ENCODE measurements around the gene THEMIS.
"Not testable (repeated sequence)": the region's sequence is repeated elsewhere in the genome, so short reads cannot be mapped to it uniquely, and the experiment has no call there.

THEMIS gene

DNA sequence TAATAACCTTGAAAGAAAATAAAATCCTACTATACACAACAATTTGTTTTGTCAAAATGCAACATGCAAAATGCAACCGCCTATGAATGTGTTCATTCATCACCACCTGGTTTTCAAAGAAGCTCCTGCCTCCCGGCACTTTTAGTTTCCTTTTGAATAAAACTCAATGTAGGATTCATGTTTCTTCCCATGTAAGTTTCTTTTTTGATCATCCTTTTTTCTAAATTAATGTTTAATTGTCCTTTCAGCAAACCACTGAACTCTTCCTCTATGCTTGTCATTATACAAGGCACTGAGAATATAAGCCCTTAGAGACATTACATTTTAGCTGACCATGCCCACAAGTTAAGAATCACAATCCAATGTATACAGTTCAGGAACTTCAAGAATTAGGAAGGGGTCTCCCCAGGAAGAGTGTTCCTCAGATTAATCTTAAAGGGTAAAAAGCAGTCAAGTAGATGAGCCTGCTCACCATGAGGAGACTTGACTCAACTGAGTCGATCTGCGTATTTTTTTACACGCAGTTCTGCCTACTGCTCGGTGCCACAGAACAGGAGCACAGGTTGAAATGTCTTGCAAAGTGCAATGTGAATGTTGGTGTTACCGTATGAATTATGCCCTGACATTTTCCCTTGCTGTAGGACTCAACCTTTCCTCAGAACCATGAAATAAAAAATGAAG is 7.2 kb upstream of the THEMIS start:
- DNase-seq, result no peak

GRCh38 chr6:127904160-127904559 is 3.3 kb upstream of the THEMIS start:
- DNase-seq, result no peak

GRCh38 chr6:127902933-127903332 is 2.1 kb upstream of the THEMIS start:
- DNase-seq, result no peak

DNA sequence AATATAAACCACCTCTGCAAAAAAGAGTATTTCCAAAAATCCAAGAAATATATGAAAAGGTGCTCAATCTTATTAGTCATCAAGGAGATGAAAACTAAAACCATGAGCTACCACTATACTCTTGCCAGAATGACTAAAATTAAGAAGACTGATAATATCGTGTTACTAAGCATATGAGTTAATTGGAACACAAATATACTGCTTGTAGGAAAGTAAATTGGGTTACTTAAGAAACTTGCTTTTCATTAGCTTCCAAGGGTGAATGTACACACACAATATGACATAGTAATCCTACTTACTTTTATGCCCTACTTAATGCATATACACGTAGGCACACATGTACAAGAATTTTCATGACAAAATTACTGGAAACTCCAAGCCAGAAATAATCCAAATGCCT is 3.4 kb downstream of the THEMIS start:
- DNase-seq, result no peak

DNA sequence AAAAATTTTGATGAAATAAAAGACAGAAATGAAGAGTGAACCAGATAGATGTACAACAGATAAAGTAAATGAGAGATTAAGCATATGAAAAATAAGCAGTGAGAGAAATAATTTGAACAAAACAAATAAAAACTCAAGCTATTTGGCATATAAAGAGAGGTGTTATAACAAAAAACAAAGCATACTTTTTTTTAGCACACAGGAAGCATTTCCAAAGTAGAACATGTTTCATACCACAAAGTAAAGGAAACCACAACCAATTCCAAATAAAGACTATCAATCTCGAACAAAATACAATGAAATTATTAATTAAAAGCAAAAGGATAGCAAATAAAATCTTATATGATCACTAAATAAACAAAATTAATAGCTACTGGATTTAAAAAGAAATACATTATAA is 6.8 kb downstream of the THEMIS start:
- DNase-seq, result no peak

DNA sequence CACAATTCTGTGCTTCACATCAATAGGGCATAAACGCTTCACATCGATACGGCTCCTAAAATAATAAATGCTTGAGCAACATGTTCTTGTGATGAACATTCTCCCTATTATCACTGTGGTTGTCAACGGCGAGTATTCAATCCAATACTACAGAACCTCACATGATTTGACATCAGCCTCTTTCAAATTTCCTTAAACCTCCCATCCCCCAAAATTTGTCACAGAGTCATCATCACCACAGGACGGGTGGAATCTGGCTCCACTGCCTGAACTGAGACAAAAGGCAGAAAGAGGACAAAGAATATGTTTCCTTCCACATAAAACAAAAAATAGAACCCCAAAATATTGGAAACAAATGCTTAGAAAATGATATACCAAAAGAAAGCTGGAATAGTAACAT is 7.3 kb downstream of the THEMIS start:
- DNase-seq, result no peak

DNA sequence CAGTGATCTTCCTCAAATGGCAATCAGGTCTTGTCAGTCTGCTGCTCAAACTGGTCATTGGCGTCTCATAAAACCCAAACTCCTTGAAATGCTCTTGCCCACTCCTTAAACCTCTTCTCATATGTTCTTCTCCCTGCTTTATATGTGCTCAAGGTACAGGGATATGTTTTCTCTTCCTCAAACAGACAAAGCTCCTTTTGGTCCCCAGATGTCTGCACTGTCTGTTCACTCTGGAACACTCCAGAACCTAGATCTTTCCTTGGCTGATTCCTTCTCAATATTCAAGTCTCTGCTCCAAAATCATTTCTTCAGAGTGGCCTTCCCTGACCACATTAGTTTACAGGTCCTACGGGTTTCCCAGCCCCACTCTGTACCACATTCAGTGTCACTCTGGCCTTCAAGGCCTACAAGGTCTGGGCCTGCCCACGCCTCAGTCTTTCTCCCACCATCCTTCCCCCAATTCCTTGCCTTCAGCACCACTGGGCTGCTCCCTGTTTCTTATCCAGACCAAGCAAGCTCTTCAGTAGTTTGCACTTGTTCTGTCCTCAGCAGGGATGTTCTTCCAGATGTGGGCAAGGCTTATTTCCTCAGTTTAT is 9.0 kb downstream of the THEMIS start:
- DNase-seq, result no peak

- DNase-seq, result no peak
These were observed 14.3 kb downstream of the THEMIS start for GRCh38 chr6:127886603-127887002.

- no peak for DNase-seq
These were observed 16.7 kb downstream of the THEMIS start for GRCh38 chr6:127884134-127884533.

DNA sequence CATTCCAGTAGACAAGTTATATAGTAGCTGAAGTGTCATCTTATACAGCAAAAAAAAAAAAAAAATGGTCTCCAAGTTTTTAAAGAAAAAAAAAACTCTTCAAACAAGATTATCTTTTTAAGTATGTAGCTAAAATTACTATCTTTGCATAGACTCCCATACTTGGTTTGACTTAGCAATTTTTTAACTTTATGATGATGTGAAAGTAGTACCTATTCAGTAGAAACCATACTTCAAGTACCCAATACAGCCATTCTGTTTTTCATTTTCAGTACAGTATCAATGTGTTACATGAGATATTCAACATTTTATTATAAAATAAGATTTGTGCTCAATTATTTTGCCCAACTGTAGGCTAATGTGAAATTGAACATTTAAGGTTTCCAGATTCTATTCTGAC is 18.9 kb downstream of the THEMIS start:
- DNase-seq, result not testable (repeated sequence)

DNA sequence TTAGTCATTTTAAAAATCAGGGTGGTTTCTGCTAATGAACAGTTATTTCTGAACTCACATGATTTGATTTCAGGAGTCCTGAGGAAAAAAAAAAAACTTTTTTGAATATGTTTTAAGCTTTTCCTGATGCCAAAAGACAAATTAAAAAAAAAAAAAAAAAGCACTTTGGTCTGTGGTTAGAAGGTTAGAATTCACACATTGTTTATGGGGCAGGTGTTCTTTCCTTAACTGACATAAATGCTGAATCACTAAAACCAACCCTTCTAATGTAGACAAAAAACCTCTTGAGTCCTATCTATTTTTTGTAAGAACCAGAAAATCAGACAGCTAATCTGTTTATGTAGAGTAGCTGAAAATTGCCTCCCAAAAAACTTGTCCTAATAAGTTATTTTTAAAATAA is 20.4 kb downstream of the THEMIS start:
- no peak for DNase-seq

- no peak for DNase-seq
These were observed 21.2 kb downstream of the THEMIS start for GRCh38 chr6:127879685-127880084.

GRCh38 chr6:127878115-127878514 is 22.7 kb downstream of the THEMIS start:
- no peak for DNase-seq

GRCh38 chr6:127877231-127877630 is 23.6 kb downstream of the THEMIS start:
- DNase-seq, result no peak

DNA sequence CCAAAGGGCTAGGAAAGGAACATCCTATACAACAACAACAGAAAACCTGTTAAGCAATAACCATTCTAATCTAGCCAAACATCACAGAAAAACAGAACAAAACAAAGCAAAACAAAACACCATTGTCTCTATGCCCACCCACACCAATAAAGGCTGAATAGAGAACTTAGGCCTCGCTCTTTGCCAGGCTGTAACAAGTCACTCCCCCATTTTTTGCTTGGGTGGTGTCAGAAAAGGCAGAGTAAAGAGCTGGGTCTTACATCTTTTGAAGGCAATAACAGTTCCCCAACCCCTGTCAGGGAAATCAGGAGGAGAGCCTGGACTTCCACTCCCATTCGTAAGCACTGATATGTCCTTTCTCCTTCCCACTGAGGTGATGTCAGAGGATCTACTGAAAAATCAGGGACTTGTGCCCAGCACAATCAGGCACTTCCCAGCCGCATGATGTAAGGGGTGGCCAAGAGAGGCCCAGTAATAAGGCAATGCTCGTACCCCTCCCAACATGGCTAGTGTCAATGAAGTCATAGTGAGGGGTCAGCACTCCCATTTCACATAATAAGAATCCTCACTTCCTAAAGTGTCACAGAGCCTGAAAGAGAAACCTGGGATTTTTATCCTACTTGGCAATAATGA is 31.0 kb downstream of the THEMIS start:
- no peak for DNase-seq

GRCh38 chr6:127869183-127869582 is 31.7 kb downstream of the THEMIS start:
- no peak for DNase-seq

- no peak for DNase-seq
These were observed 32.5 kb downstream of the THEMIS start for GRCh38 chr6:127868338-127868737.

DNA sequence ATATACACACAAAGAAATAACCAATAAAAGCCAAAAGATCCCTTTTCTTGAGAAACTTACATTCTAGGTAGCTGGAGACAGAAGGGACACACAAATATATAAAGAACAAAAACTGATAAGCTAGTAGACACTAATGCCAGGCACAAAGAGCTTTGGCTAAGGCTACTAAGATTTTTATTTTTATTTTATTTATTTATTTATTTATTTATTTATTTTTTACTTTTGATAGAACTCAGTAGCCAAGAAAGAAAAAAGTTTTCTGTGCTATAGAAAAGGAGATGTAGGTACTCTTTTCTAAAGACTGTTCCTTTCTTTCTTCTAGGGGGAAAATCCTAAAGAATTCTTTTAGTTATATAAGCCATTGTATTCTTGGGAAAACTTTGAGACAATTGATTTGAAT is 34.1 kb downstream of the THEMIS start:
- no peak for DNase-seq

DNA sequence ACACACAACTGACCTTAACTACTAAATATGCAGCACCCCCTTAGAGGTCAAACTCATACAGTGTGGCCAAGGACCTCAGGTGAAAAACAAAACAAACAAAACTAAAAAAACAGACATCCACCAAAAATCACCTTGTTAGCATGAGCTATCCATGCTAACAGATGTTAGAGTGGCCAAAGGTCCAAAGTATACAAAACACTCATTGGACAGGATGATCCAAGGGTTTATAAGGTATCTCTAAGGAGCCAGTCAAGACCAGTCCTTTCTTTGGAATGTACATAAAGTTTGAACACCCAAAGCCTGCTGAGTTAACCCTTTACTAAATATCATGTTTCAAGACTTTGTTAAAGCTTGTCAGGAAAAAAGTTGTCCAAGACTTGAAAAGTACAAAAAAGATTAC is 35.8 kb downstream of the THEMIS start:
- DNase-seq, result no peak

DNA sequence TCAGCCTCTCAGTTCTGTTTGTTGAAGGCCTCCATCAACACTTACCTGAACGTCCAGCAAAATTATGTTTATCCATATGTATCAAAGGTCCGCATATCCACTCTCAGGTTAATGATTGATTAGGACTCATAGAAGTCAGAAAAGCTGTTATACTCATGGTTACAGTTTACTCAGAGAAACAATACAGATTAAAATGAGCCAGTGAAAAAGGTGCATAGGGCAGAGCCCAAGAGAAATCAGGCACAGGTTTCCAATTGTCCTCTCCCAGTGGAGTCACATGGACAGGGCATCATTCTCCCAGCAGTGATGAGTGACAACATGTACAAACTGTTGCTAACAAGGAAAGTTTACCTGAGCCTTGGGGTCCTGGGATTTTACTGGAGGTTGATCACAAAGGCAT is 36.2 kb downstream of the THEMIS start:
- DNase-seq, result no peak

GRCh38 chr6:127860723-127861122 is 40.1 kb downstream of the THEMIS start:
- no peak for DNase-seq

DNA sequence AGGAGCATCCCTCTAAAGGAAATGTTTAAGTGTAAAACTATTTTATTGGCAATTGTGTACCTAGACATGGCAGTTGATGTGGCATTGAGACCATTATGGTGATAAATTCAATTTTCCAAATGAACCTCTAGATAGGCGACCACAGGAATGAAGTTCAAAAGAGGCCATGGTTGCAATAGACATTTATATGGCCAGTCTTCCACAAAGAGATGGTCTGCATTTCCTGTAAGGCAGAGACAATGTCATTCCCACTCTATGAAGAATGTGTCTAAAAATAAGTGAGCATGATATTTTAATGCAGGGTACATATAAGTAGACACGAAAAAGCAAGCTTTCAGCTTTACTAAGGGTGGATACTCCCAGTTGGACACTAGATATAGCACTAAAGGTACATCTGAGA is 40.9 kb downstream of the THEMIS start:
- DNase-seq, result no peak

- DNase-seq, result no peak
These were observed 42.0 kb downstream of the THEMIS start for GRCh38 chr6:127858727-127859391.

DNA sequence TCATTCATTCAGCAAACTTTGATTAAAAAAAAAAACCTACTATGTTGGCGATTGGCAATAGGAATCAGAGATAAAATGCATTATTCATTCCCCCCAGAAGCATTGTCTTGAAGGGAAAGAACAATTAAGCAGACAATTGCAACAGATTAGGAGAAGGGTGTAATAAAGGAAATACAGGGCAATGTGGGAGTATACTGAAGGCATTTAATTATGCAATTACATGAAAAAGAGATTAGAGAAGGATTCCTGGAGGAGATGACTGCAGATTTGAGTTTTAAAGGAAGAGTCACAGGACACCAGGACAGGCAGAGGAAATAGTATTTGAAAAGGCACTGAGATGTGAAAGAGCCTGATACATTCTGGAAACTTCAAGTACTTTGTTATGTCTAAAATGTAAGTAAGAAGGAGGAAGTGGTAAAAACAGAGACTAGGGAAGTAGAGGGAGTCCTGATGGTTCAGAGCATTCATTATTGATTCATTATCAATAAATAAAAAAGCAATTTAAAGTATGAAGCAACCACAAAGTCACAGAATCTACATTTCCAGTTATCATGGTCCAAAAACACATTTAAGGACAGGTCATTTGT is 43.7 kb downstream of the THEMIS start:
- no peak for DNase-seq

Data from NCI-H1092 (cell line).